Aortic smooth muscle cell (primary cell): ENCODE results near the gene RPL36AL. TPM values are rescaled to one million over a fixed set of nuclear protein-coding genes. Genes with fewer than 3 reads are reported as not detected.

Experiments used
- total RNA-seq: library from RNA; depleted of rRNA; stranded (reverse); fragments of >200 nt; gene quantifications from 2 replicates; pipeline ENCODE4 v1.2.3, GENCODE V29; 2014

The RPL36AL gene
- 425 and 430 TPM in 2 replicates for total RNA-seq

DNA sequence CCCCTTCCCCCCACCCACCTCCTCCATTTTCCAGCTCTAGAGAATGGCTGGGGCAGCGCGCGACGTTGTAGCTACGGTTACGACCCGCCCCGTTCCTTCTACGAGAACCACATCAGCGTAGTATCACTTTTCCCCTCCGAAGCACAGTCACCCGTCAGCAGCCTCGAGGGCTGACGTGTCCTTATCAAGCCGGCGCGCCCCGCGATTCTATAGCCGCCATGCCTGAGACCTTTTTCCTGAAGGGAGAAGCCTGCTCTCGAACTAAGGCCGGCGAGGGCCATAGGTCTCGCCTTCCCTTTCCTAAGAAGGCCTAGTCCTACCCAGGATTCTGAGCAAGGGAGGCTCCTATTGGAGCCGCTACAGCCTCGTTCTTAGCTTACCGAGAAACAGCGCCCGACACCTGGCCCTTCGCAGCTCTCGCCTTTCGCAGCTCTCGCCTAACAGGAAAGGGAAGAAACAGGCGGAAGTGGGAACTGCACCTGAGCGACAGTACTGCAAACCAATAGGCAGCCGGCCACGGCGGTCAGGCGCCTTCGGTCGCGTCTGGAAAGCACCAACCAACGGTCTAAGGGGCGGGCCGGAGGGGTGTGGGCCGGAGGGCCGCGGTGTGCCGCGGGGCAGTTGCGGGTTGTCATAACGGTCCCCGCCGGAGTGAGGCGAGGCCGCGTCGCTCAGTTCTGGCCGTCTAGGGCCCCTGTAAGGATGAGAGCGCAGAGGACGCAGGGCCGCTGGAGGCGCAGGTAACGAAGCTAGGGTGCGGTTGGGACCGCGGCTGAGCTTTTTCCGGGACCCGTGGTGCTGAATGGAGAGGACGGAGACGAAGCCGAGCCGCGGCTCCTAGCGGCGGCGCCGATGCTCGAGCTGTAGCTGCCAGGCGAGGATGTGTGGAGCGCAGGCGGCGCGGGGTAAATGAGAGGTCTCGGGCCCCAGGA lies at the start of gene RPL36AL, which contains the start of gene MGAT2:
TSS of gene RPL36AL (minus strand) at position 445 of the 932 bp plus-strand sequence. CDS start 1,522 bp downstream, outside the sequence.
TSS of gene MGAT2 (plus strand) at position 618 of the 932 bp plus-strand sequence. CDS start 470 bp downstream, outside the sequence.

DNA sequence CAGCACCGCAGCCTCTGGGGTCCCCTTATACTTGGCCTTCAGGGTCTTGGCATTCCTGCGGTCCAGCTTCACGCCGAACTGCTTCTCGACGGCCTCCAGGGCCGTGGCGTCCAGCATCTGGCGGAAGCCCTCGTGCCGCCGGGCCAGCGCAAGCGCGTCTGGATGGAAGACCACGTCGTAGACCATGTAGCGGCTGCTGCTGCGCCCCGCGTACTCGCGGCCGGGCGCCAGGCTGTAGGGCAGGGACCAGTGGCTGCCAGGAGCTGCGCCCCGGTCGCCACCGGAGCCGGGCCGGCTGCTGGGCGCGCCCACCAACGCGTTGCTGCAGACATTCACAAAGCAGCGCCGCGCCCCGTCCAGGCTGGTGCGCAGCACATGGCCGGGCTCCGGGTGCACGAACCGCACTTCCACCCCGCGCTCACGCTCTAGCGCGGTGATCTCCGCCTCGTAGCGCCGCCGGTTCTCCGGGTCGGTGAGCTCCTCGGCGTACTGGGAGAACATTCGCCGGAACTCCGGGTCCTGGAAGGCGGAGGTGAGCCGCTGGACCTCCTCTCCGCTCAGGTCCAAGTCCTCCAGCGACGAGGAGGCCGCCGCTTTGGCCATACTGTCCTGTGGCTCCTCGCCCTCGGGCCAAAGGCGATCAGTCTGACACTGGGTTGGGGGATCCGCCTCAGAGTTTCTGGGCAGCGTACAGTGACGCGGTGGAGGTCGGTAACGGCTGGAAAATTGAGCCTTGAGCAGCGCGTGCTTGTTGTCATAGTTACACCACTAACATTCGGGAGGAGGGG lies 14.3 kb upstream of the RPL36AL start, which contains the start of gene DNAAF2:
TSS of gene DNAAF2 (minus strand) at position 698 of the 788 bp plus-strand sequence. CDS start at position 603, 95 bp downstream.

DNA sequence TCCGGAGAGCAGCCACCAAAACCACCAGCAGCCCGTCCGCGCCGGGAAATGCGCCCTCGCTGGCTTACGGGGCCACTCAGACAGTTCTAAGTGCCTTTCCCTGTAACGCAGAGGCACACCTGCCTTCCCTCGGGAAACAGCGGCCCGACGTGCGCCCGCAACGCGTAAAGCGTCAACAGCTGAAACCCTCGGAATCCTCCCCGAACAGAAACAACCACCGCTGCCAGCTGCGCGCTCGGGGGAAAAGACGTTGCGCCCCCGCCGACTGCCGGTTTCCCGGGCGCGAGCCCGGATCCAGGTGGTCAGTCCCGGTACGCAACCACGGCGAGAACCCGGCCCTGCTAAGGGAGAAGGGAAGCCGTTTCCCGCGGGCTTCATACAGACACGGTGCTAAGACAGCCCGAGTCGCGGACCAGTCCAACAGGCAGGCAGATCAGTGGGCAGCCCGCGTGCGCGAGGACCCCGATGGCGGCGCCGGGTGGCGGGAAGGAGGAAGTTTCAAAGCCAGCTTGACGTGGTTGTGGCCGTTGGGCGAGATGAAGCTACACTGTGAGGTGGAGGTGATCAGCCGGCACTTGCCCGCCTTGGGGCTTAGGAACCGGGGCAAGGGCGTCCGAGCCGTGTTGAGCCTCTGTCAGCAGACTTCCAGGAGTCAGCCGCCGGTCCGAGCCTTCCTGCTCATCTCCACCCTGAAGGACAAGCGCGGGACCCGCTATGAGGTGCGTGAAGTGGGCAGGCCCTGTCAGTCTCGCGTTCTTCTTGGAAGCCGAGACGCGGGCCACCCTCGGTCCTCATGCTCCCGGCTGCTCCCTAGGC lies 21.7 kb downstream of the RPL36AL start, which contains the start of gene LRR1:
TSS of gene LRR1 (plus strand) at position 456 of the 816 bp plus-strand sequence. CDS start at position 537, 81 bp downstream.

DNA sequence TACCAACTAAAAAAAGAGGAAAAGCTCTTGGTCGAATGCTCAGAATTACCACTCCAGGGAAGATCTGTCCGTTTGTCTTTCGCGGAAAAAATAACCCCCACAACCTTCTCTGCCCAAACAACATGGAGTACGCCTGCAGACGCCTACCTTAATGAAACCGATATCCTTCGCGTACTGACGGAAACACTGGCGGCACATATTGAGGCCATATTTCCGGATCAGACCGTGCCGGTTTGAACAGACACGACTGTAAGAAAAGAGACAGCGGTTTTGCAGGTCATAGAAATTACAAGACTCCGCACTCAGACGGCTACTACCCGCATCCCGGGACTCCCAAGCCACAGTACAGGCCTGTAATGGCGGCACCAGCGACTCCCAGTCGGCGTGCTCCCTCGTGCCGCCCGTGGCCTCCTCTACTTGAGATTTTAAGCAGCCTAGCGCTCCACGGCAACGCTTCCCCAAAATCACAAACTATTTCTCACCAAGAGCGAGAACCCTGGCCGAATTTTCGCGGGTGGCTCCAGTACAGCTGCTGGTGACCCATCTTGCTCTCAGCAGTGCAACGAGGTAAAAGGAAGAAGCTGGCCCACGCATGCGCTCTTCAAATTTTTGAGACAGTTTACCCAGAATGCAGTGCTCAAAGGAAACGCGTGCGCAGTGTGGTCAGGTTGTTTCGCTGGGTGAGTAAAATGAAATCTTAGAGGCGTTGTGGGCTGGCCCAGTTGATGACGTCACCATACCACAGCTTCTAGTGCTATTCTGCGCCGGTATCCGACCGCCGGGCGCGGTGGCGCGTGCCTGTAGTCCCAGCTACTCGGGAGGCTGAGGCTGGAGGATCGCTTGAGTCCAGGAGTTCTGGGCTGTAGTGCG lies 34.4 kb downstream of the RPL36AL start, which contains the start of gene RPS29:
TSS of gene RPS29 (minus strand) at position 578 of the 870 bp plus-strand sequence. CDS start at position 544, 34 bp downstream.

Other genes starting within 250 kb of the RPL36AL start
- gene RPS29, start 34.2 kb downstream of the RPL36AL start, total RNA-seq = 912 and 1,352 TPM in 2 replicates
- 15.9 and 21.1 TPM in 2 replicates for gene LRR1, start 21.7 kb downstream of the RPL36AL start, total RNA-seq
- gene MGAT2, start 173 bp upstream of the RPL36AL start, total RNA-seq = 80.4 and 90.8 TPM in 2 replicates
- gene DNAAF2, start 14.6 kb upstream of the RPL36AL start, total RNA-seq = 7.1 and 8.3 TPM in 2 replicates
- gene POLE2, start 67.6 kb upstream of the RPL36AL start, total RNA-seq = 7.7 and 10.3 TPM in 2 replicates
- gene KLHDC1, start 72.5 kb upstream of the RPL36AL start, total RNA-seq = 2.2 and 3.8 TPM in 2 replicates
- 109 and 131 TPM in 2 replicates for gene KLHDC2, start 147.5 kb upstream of the RPL36AL start, total RNA-seq
- gene NEMF, start 232.2 kb upstream of the RPL36AL start, total RNA-seq = 69.8 and 81.7 TPM in 2 replicates